ENCODE results near the gene GRIA3.

DNA sequence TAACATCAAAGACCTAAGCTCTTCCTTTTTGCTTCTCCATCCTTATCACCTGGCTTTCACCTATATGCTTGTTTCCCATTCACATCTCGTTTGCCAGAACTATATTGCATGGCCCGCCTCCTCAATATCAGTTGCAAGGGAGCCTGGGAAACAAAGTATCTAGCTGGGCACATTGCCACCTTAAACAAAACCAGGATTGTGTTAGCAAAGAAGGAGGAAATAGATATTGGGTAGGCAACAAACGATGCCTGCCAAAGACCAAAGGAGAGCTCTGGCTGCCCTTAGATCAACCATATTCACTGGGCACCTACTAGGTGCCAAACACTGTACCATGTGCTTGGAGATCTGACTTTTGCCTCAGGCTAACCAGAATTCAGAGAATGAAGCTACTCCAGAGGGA lies 107.5 kb downstream of the GRIA3 start:
- TF ChIP-seq GATA3 (IDR thresholded peaks at IDR 0.05; ENCODE audit: low read depth, low read length) (no peak), GATA2 (IDR thresholded peaks at IDR 0.05; ENCODE audit: low read depth, low read length) (no peak)

Measured in SH-SY5Y (cell line).